ENCODE results near the gene CTNNBL1. TPM values are rescaled to one million over a fixed set of nuclear protein-coding genes. Genes with fewer than 3 reads are reported as not detected.
"Not testable (repeated sequence)": the region's sequence is repeated elsewhere in the genome, so short reads cannot be mapped to it uniquely, and the experiment has no call there.

Gene CTNNBL1
- total RNA-seq, 2 donors from 2014 or later, result 36.6 to 50.7 TPM

- Histone ChIP-seq H3K4me1 (no peaks in the 10 kb centered on the region), H3K36me3 (no peaks in the 10 kb centered on the region), H3K27me3 (no peaks in the 10 kb centered on the region), H3K9me3 (no peaks in the 10 kb centered on the region), H3K4me3 (no peak overlapping the region), H3K27ac (no peak overlapping the region), H3K9ac (ENCODE audit: low read depth in 2 of 2, low read length in 2 of 2) (no peak overlapping the region)
- no peak for DNase-seq
- intact Hi-C loops (cut with DNase I), result no loop called here
- no peak for TF ChIP-seq CTCF (IDR thresholded peaks at IDR 0.05)
These were observed 5.4 kb downstream of the CTNNBL1 start for GRCh38 chr20:37699202-37699601.

DNA sequence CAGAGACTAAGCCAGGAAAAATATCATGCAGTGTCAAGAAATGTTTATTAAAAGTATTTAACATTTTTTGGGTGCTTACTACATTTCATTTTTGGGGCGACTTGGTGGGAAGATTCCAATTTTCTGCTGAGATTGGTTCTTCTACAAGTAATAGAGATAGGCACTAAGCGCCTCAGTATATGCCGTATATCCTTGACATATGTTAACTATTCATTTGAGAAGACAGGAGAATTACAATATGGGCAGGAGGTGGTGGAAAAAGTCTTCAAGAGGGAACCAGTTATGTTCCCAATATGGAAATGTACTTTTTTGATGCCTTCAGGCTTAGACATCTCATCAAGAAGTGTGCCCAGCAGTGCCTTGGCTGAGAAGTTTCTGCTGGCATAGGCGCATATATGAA, 6.5 kb downstream of the CTNNBL1 start:
- no peaks in the 10 kb centered on the region for H3K27me3 ChIP-seq
- no peak for TF ChIP-seq CTCF (IDR thresholded peaks at IDR 0.05)
- no peaks in the 10 kb centered on the region for H3K36me3 ChIP-seq
- no peak overlapping the region for H3K9ac ChIP-seq (ENCODE audit: low read depth in 2 of 2, low read length in 2 of 2)
- no peak overlapping the region for H3K4me3 ChIP-seq
- H3K4me1 ChIP-seq, result no peaks in the 10 kb centered on the region
- DNase-seq, result no peak
- intact Hi-C loops (cut with DNase I), result no loop called here
- H3K27ac ChIP-seq, result no peak overlapping the region
- no peaks in the 10 kb centered on the region for H3K9me3 ChIP-seq

DNA sequence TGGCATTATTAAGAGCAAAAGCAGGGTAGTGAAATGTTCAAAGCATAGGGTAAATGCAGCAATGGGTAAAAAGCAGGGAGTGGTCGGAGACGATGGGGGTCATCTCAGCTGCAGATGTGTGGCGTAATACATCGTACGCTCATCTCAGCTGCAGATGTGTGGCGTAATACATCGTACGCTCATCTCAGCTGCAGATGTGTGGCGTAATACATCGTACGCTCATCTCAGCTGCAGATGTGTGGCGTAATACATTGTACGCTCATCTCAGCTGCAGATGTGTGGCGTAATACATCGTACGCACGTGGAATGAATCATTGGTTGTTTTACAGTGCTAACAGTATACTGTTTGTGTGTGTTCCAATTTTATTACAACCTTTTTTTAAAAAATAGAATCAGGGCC, 7.8 kb downstream of the CTNNBL1 start:
- H3K9me3 ChIP-seq; H3K4me1 ChIP-seq; H3K27me3 ChIP-seq; DNase-seq; H3K9ac ChIP-seq (ENCODE audit: low read depth in 2 of 2, low read length in 2 of 2); H3K27ac ChIP-seq; H3K36me3 ChIP-seq; H3K4me3 ChIP-seq; intact Hi-C loops (cut with DNase I): not testable (repeated sequence)

DNA sequence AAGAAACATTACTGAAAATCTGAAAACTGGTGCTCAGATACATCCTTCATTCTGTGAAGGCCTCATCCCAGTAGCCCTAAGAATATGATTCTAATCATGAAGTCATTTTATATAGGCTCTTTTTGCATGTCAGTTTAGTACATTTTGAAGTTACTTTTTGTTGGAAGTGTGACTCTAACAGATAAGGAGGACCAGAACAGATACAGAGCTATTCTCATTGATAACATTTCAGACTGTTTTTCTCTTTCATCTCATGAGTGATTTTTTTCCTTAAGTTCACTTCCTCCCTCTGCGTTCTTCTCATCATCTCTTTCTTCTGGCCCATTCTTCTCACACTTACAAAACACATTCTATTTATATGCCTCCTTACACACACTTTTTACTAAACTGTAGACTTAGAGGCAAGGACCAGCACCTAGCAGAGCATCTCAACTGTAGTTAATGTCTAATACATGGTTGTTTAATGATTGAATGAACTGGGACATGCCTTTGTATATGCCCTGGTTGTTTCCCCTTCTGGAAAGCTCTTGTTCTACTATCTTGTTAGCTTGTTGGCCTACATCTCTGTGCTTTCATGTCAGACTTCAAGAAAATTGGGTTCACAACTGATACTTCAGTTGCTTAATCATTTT, 8.7 kb downstream of the CTNNBL1 start:
- Histone ChIP-seq H3K4me1 (no peaks in the 10 kb centered on the region), H3K27ac (no peak overlapping the region), H3K9me3 (no peaks in the 10 kb centered on the region), H3K9ac (ENCODE audit: low read depth in 2 of 2, low read length in 2 of 2) (no peak overlapping the region), H3K27me3 (no peaks in the 10 kb centered on the region), H3K4me3 (no peak overlapping the region), H3K36me3 (no peaks in the 10 kb centered on the region)
- TF ChIP-seq CTCF (IDR thresholded peaks at IDR 0.05), result no peak
- intact Hi-C loops (cut with DNase I), result no loop called here
- DNase-seq, result no peak

DNA sequence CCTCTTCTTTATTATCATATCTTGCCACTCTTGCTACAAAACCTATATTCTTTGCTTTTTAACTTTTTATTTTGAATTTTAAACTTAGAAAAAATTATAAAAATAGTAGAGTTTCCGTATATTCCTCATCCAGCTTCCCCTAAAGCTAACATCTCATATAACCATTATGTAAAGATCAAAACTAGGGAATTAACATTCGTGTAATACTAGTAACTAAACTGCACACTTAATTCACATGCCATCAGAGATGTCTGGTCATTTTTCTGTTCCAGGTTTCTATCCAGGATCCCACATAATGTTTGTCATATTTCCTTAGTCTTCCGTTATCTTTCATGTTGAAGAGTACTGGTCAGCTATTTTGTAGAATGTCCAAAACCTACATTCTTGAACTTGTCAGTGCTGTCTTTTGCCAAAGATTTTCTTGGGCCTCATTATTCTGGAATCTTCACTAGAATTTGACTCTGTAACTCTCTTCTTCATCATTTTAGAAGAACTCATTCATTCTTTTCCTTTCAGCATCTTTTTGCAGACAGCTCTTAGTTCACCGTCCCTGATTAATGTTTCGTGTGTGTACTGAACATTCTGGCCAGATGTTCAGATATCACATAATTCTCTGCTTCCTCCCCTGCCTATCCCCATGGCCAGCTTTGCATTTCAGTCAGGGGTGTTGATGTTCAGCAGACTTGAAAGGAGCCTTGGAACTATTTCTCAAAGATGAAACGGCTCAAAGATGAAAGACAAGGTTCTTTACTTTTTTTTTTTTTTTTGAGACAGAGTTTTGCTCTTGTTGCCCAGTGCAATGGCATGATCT, 9.4 kb downstream of the CTNNBL1 start:
- intact Hi-C loops (cut with DNase I), result no loop called here
- Histone ChIP-seq H3K9me3 (no peaks in the 10 kb centered on the region), H3K9ac (ENCODE audit: low read depth in 2 of 2, low read length in 2 of 2) (no peak overlapping the region), H3K4me3 (no peak overlapping the region), H3K27me3 (no peaks in the 10 kb centered on the region), H3K27ac (no peak overlapping the region), H3K36me3 (no peaks in the 10 kb centered on the region), H3K4me1 (no peaks in the 10 kb centered on the region)
- no peak for DNase-seq
- no peak for TF ChIP-seq CTCF (IDR thresholded peaks at IDR 0.05)

- Histone ChIP-seq H3K27me3 (no peaks in the 10 kb centered on the region), H3K36me3 (no peaks in the 10 kb centered on the region), H3K9ac (ENCODE audit: low read depth in 2 of 2, low read length in 2 of 2) (no peak overlapping the region), H3K27ac (no peak overlapping the region), H3K4me3 (no peak overlapping the region), H3K4me1 (no peaks in the 10 kb centered on the region), H3K9me3 (no peaks in the 10 kb centered on the region)
- no peak for DNase-seq
- intact Hi-C loops (cut with DNase I), result no loop called here
- no peak for TF ChIP-seq CTCF (IDR thresholded peaks at IDR 0.05)
These were observed 11.1 kb downstream of the CTNNBL1 start for GRCh38 chr20:37704955-37705354.

Data from colonic mucosa (tissue), 4 donors.